Measurements from ENCODE around the gene NSDHL.

NSDHL gene

DNA sequence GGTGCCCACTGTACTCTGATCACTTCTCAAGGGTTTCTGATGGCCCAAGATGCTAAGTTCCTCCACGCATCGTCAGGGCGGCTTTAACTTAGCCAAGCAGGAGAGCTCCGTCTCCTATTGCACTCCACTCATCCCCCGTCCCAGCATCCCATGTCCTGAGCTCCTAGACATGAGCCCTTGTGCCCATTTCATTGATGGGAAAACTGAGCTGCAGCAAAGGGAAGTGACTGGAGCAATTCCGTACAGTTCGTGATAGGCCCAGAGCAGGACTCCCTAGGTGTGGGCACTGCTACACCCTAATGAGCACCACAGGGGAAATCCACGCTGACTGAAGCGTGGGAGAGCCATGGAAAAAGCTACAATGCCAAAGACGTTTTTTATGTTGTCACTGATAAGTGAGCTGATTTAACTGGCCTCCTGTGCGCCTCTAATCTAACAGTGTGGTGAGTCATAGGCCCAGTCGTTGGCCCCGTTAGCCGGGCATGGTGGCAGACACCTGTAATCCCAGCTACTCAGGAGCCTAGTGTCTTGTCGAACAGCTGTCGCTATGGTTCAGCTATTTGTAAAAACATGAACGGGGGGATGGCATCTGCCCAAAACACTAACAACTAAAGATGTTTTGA lies 14.9 kb downstream of the NSDHL start:
- DNase-seq = no peak

GRCh38 chrX:152847281-152847680 lies 16.4 kb downstream of the NSDHL start:
- DNase-seq = no peak

- no peak for DNase-seq
Observed at GRCh38 chrX:152850465-152850864, 19.6 kb downstream of the NSDHL start.

DNA sequence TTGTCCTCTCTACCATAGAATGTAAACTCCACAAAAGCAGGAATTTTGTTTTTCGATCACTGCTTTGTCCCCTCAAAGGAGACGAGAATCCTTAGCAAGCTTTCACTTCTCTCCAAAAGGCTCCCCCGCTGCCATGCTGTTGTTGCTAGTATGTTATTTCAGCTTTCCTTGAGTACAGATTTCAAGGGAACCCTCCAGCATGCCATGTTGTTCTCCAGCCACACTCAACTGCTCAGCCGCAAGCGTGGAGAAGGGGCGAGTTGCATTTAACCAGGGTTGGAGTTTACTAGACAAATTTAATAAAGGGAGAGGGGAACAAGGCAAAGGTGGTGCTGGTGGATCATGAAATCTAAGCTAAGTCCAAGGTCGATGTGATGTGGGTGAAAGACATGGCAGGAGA lies 23.1 kb downstream of the NSDHL start:
- DNase-seq = no peak

- DNase-seq = no peak
Observed at GRCh38 chrX:152861116-152861515, 30.3 kb downstream of the NSDHL start.

GRCh38 chrX:152861826-152862225 lies 31.0 kb downstream of the NSDHL start:
- no peak for DNase-seq

- no peak for DNase-seq
Observed at GRCh38 chrX:152865232-152865920, 34.5 kb downstream of the NSDHL start.

DNA sequence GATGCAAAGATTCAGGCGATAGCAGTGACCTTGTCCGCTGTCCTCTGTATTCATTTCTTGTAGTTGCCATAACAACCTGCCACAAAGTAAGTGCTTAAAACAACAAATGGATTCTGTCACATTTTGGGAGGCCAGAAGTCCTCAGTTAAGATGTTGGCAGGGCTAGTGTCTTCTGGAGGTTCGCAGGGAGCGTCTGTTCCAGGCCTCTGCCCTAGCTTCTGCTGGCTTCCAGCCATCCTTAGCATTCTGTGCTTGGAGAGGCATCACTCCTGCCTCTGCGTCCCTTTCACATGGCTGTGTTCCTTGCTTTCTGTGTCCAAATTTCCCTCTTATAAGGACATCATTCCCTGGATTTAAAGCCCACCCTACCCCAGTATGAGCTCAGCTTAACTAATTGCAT lies 35.5 kb downstream of the NSDHL start:
- DNase-seq = no peak

DNA sequence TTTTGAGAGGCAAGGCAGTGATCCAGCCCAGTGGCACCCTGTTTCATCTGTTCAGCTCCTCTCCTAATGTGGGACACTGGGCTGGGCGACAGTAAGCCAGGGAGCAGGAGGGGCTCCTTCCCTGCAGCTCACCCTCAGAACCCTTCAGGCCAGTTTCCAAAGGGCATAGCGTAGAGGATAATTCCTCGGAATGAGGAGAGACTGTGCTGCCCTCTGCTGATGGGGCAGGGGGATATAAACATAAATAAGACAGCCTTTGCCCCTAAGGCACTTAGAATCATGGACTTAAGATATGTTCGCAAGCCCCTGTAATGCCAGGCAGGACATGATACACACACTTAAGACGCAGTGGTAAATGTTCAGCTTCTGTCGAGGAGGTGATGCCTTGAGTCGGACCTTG lies 39.1 kb downstream of the NSDHL start:
- no peak for DNase-seq

DNA sequence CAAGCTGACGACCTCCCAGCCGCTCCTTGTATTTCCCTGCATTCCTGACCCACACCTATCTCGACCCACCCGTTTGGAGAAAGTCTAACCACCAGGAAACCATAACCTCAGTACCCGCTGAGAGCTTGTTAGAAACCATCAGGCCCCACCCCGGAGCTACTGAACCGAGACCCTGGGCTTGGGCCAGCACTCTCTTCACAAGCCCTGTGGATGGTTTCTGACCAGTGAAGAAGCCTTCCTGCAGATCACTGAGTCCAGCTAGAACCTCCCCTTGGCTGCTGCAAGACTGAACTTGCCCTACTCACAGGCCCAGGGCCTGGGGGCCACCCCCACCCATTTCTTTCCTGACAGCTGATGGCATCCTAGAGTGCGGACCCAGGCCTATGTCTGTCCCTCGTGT lies 40.4 kb downstream of the NSDHL start:
- no peak for DNase-seq

DNA sequence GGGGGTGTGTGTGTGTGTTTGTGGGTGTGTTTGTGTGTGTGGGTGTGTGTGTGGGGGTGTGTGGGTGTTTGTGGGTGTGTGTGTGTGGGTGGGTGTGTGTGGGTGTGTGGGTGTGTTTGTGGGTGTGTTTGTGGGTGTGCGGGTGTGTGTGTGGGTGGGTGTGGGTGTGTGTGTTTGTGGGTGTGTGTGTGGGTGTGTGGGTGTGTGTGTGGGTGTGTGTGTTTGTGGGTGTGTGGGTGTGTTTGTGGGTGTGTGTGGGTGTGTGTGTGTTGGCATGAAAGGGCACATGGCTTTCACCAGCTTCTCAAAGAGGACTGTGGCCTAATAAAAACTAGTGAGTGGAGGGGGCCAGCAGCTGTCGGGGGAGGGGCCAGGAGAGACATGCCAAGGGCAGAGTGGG lies 41.7 kb downstream of the NSDHL start:
- DNase-seq = no peak

DNA sequence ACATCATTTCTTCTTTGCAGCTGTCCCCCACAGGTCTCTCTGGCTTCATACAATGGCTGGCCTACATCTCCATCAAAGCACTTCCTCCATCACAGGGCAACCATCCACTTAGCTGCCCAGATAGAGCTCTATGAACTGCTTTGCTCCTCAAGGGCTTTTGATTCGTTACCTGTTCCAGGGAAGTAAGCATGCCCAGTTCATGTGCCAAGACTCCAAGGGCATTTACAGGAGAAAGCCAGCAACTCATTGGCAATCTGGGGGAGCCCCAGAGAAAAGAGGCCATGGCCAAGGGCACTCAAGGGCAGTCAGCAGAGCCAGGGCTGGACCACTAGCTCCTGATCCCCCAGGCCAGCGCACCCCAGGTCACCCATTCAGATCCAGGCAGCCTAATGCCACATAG lies 42.5 kb downstream of the NSDHL start:
- DNase-seq = no peak

DNA sequence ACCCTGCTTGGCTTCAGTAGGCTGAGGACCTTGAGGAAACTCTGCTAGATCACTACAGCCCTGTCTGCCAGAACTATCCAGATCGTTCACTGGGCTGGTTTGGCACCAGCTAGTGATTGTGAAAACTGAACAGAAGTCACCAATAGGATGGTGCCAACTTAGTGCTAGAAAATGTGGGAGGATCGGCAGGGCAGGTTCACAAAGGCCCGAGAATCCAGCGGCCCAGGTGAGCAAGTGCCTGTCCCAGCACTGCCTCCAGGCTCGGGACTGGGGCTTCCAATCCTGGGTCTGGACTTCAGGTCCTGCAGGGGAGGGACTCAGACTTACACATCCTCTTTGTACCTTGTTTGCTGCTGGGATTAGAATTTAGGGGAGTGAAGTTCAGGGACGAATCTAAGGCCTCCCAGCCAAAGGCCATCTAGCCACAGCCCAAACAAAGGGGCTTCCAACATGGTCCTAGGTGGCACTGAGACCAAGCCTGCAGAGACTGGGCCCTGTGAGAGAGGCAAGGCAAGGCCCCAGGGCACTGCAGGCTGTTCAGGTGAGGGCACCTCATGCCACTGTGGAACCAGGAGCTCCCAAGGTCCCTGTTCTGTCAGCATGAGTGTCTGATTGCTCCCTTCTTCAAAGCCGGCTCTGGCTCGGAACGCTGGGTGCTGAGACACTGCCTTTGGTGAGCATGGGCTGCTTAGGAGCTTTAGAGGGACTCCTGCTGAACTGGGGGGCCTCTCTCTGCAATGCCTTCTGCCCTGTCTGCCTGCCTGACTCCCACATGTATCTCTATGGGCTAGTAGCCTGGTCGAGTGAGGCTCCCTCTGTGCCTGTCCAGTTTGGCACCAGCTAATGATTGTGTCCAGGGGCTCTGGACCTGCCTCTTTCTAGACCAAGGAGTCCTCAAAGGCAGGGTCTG lies 46.3 kb downstream of the NSDHL start:
- no peak for DNase-seq

GRCh38 chrX:152878976-152879755 lies 48.3 kb downstream of the NSDHL start:
- DNase-seq = no peak

GRCh38 chrX:152881289-152881688 lies 50.4 kb downstream of the NSDHL start:
- no peak for DNase-seq

DNA sequence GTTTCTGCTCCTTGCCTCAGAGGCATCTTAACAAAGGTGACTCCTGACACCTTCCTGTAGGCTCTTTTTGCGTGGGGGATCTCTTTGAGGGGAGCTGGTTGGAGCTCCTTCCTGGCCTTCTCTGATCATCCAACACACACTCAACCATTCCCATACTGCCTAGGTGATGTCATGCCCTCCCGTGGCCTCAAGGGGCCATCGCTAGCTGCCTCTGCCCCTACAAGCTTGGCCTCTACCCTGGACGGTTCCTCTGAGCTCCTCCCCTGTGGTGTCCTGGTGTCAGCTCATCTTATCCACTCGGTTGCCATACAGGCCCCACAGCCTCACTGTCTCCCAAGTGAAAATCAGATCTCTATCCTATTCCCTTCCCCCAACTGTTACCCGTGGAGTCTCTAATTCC lies 53.3 kb downstream of the NSDHL start:
- no peak for DNase-seq

- DNase-seq = no peak
Observed at GRCh38 chrX:152886716-152887115, 55.9 kb downstream of the NSDHL start.

DNA sequence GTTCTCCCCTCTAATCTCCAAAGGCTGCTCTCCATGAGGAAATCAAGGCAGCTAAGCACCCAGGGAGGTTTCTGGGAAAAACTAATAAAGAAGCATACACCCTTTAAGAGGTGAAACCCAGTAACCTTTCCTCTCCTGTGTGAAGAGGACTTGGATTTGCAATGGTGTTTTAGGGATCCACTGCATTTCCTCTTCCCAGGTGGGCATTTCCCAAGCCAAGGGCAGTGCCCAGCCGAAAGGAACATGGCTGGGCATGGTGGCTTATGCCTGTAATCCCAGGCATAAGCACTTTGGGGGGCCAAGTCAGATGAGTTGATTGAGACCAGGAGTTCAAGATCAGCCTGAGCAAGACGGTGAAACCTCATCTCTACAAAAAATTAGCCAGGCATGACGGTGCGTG lies 61.6 kb downstream of the NSDHL start:
- no peak for DNase-seq

DNA sequence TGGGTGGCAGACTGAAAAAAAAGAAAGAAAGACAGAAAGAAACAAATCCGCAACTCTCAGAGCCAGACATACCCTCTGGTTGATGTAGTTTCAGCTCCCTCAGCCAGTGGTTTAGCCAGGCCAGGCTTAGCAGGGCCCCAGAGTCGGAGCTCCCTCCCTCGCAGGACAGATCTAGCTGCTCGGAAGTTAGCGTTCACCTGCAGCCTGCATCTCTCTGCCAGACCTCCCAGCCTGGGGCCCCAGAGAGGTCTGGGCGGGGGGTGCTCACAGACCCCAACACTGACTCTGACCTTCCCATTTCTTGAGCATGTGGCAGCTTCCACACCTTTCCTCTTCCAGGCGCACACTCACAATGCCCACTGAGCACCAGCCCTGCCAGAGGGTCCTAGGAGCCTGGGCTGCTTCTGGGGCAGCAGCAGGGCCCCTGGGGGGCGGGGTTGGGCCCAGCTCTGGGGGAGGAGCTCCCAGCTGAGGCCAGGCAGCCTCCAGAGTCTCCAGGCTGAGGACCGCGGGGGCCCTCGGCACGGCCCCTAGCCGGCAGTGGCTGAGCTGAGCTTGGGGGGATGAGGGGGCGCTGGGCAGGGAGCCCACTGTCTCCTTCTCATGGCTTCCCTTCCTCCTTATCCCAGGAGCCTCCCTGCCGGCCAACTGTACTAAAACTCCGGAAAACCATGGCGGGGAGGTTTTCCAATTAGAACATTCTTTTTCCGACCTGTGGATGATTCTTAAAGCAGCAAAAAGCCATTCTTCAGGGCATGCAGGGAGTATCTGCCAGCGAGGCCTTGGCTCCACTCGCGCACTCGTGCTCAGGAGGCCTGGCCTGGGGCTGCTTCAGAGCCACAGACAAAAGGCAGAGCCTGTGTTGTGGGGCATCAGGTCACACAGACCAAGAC lies 62.4 kb downstream of the NSDHL start:
- no peak for DNase-seq

DNA sequence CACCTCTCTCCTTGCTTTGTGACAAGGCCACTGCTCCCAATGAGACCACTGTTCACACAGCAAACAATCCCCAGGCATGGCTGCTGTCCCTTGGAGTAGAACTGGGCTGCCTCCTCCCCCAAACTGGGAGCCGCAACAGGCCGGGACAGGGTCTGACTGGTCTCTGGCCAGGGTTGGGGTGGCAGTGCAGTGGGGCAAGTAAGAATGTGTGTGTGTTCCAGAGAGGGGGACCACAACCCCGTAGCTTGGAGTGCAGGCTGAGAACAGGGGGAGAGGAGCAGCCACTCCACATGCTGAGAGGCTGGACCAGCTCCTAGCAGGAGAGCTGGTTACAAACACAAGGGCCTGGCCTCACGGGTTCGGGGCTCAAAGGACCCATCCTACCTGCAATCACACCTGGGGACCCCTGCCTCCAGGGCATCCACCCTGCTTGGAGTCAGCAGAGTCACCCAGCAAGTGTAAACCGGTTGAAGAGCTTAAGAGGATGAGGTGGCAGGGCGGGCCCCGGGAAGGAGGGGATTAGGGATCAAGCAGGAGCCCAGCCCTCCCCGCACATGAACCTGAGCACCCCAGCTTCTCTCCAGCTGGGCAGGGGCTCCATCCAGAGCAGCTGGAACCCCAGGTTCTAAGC lies 63.2 kb downstream of the NSDHL start:
- DNase-seq = no peak

DNA sequence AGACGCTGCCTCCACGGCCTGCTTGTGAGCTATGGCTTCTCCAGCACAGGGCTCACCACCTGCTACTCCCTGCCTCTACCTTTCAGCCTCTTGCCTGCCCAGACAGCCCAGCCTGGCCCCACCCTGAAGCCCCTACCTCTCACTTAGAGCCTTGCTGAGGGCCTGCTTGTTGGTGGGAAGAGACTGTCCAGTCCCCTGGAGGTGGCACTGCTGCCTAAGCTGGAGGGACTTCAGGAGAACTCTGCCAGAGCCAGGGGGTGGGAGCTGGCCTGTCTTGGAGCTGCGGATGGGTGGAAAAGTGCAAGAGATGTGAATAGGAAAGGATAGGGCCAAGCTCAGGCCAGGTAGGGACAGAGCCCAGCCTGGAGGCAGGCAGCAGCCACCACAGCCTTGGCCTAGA lies 64.3 kb downstream of the NSDHL start:
- no peak for DNase-seq

Data from NCI-H2029 treated with DMSO at 0.1 percent for 48 hours (cell line).